ENCODE data around the gene CHMP2A.

DNA sequence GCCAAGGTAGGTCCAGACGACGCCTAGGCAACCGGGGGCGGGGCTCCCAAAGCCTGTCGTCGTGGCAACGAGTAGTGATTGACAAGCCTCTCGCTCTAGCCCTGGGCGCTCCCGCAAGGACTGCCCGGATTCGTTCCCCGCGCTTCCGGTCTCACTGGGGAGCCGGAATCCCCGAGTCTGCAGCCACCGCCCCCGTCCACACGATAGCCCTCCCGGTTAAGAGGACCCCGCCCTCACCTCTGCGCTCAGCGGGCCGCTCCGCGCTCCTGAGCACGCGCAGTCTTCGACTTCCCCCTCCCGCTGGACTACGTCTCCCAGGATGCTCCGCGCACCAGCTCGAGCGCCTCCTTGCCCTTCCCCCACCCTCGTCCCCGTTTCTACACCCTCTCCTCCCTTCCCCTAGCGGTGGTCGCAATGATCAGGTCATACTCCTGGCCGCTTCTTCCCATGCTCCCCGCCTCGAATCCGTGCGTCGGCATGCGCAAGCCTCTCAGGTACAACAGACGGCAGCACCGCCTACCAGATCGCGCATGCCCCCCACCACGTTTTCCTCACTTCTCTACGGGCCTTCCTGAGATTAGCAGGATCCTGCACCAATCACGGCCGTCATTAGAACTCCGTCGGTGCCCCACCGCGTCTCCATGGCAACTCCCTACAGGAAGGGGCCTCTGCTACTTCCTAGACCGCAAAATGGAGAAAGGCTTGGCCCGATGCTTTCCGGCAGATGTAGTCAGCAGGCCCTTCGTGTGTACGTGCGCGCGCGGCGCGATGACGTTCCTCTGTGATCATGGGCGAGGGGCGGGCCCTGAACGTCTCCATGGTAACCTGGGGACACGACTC is 18.1 kb upstream of the CHMP2A start, which contains the start of gene MZF1:
- TF ChIP-seq, protein P1, sequence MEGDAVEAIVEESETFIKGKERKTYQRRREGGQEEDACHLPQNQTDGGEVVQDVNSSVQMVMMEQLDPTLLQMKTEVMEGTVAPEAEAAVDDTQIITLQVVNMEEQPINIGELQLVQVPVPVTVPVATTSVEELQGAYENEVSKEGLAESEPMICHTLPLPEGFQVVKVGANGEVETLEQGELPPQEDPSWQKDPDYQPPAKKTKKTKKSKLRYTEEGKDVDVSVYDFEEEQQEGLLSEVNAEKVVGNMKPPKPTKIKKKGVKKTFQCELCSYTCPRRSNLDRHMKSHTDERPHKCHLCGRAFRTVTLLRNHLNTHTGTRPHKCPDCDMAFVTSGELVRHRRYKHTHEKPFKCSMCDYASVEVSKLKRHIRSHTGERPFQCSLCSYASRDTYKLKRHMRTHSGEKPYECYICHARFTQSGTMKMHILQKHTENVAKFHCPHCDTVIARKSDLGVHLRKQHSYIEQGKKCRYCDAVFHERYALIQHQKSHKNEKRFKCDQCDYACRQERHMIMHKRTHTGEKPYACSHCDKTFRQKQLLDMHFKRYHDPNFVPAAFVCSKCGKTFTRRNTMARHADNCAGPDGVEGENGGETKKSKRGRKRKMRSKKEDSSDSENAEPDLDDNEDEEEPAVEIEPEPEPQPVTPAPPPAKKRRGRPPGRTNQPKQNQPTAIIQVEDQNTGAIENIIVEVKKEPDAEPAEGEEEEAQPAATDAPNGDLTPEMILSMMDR (IDR thresholded peaks at IDR 0.05), result peak in 3 of 6 experiments; percentile 39 to 50 (median 40)
- TF ChIP-seq POLR2A (IDR thresholded peaks at IDR 0.05), result peak in 1 of 2 donors; percentile 27
